HepG2 (cell line): ENCODE results near the gene SRCAP. TPM values are rescaled to one million over a fixed set of nuclear protein-coding genes. Genes with fewer than 3 reads are reported as not detected.

ENCODE experiments used
- FOXO4 ChIP-seq: sonication (generic); formaldehyde crosslinking; conservative IDR thresholded peaks from 2 replicates; pipeline ENCODE4 v1.8.1; 2023; ENCODE audit warnings: missing genetic modification reagents
- GFI1 ChIP-seq: sonication (generic); formaldehyde crosslinking; IDR thresholded peaks from 2 replicates; pipeline ENCODE4 v1.5.0; 2020; ENCODE audit warnings: missing genetic modification reagents, mild to moderate bottlenecking, borderline replicate concordance
- HCFC1 ChIP-seq: fragments of 150-350 bp; IDR thresholded peaks from 2 replicates; pipeline ENCODE4 v1.6.1; 2014; ENCODE audit warnings: low read depth, low read length
- HMGXB4 ChIP-seq, 2 experiments: sonication (generic) in 1 of 2; formaldehyde crosslinking in 1 of 2; IDR thresholded peaks; 2 replicates each; pipeline versions ENCODE4 v1.4.0 to v1.6.1; 2018 to 2020; ENCODE audit warnings: missing genetic modification reagents in 2 of 2, borderline replicate concordance in 1 of 2, low read depth in 1 of 2, mild to moderate bottlenecking in 1 of 2, missing biosample characterization in 1 of 2
- MLLT10 ChIP-seq: sonication (generic); formaldehyde crosslinking; IDR thresholded peaks from 2 replicates; pipeline ENCODE4 v1.4.0; 2020; ENCODE audit warnings: missing genetic modification reagents
- MTA3 ChIP-seq: sonication (generic); formaldehyde crosslinking; IDR thresholded peaks from 2 replicates; pipeline ENCODE4 v1.4.0; 2020; ENCODE audit warnings: missing genetic modification reagents
- MZF1 ChIP-seq: sonication (generic); formaldehyde crosslinking; IDR thresholded peaks from 2 replicates; pipeline ENCODE4 v1.8.1; 2023; ENCODE audit warnings: mild to moderate bottlenecking, missing genetic modification reagents, borderline replicate concordance
- NFKB2 ChIP-seq: sonication (generic); formaldehyde crosslinking; IDR thresholded peaks from 2 replicates; pipeline ENCODE4 v1.4.0; 2020; ENCODE audit warnings: missing genetic modification reagents, borderline replicate concordance
- POLR2G ChIP-seq: fragments of 200-400 bp; formaldehyde crosslinking; IDR thresholded peaks from 2 replicates; pipeline ENCODE4 v1.6.1; 2018; ENCODE audit warnings: mild to moderate bottlenecking, low read depth, low read length, moderate library complexity
- TBL1XR1 ChIP-seq: fragments of 150-350 bp; IDR thresholded peaks from 2 replicates; pipeline ENCODE4 v1.6.1; 2014; ENCODE audit warnings: borderline replicate concordance, low read length; ENCODE audit not compliant: partially characterized antibody
- TGIF2 ChIP-seq: IDR thresholded peaks from 2 replicates; pipeline ENCODE4 v1.6.1; 2016; ENCODE audit warnings: control low read depth, missing compliant biosample characterization
- ZBTB14 ChIP-seq: sonication (generic); formaldehyde crosslinking; IDR thresholded peaks from 2 replicates; pipeline ENCODE4 v1.4.0; 2020; ENCODE audit warnings: missing genetic modification reagents
- ZNF337 ChIP-seq: sonication (generic); formaldehyde crosslinking; IDR thresholded peaks from 2 replicates; pipeline ENCODE4 v1.5.1; 2020; ENCODE audit warnings: missing genetic modification reagents, low read depth, mild to moderate bottlenecking, borderline replicate concordance
- ZNF639 ChIP-seq: conservative IDR thresholded peaks from 2 replicates; pipeline ENCODE4 v1.6.1; 2018; ENCODE audit warnings: missing genetic modification reagents
- ZNF761 ChIP-seq: sonication (generic); formaldehyde crosslinking; conservative IDR thresholded peaks from 2 replicates; pipeline ENCODE4 v1.4.0; 2020; ENCODE audit warnings: mild to moderate bottlenecking, missing genetic modification reagents
- ZNF776 ChIP-seq: sonication (generic); formaldehyde crosslinking; IDR thresholded peaks from 2 replicates; pipeline ENCODE4 v1.4.0; 2020; ENCODE audit warnings: mild to moderate bottlenecking, missing genetic modification reagents
- polyA plus RNA-seq, 8 experiments: library from polyadenylated mRNA; depleted of rRNA in 3 of 8; stranded (reverse) in 7 of 8; unstranded in 1 of 8; fragments of >200 nt; fragmentation: Illumina TruSeq in 4 of 8; extraction: Trizol in 4 of 8; gene quantifications; 2 replicates each; pipeline versions ENCODE4 v1.2.1 to v1.2.3, GENCODE V29; 2011 to 2016; ENCODE audit warnings: low read depth in 4 of 8, missing spikeins in 1 of 8, mixed read lengths in 1 of 8; ENCODE audit not compliant: insufficient read depth in 1 of 8
- total RNA-seq, 5 experiments: library from RNA; depleted of rRNA; stranded (reverse); fragments of >200 nt; fragmentation: Illumina TruSeq; extraction: Trizol; gene quantifications; 2 replicates each; pipeline ENCODE4 v1.2.3, GENCODE V29; 2016; ENCODE audit warnings: low read depth in 1 of 5
- TF ChIP-seq, protein P1 (sequence below): sonication (generic); formaldehyde crosslinking; IDR thresholded peaks from 2 replicates; pipeline ENCODE4 v1.4.0; 2020; ENCODE audit warnings: missing genetic modification reagents
- TF ChIP-seq, protein P2 (sequence below): sonication (generic); formaldehyde crosslinking; IDR thresholded peaks from 2 replicates; pipeline ENCODE4 v1.4.0; 2020; ENCODE audit warnings: missing genetic modification reagents

Gene SRCAP
- total and polyA plus RNA-seq, 2 of the 13 experiments (the other 11 are each of a cell fraction or from before 2014, with no cell fraction given): 4.9 to 9.0 TPM

GRCh38 chr16:30657866-30658730 is 40.9 kb upstream of the SRCAP start, which contains the start of gene FBRS (continued):
- TF ChIP-seq FOXO4 (CRISPR knock-in tag): no peak
- TF ChIP-seq ZNF639 (CRISPR knock-in tag): peak; percentile 78
- TF ChIP-seq GFI1 (CRISPR knock-in tag): no peak
- peak; percentile 80 for TF ChIP-seq ZBTB14 (CRISPR knock-in tag)
- TF ChIP-seq HCFC1: peak; percentile 42
- no peak; the same call in none of the 2 replicates for TF ChIP-seq TGIF2 (CRISPR knock-in tag)
- TF ChIP-seq, protein P1, sequence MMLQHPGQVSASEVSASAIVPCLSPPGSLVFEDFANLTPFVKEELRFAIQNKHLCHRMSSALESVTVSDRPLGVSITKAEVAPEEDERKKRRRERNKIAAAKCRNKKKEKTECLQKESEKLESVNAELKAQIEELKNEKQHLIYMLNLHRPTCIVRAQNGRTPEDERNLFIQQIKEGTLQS (CRISPR knock-in tag): peak; percentile 83
- TF ChIP-seq, protein P2, sequence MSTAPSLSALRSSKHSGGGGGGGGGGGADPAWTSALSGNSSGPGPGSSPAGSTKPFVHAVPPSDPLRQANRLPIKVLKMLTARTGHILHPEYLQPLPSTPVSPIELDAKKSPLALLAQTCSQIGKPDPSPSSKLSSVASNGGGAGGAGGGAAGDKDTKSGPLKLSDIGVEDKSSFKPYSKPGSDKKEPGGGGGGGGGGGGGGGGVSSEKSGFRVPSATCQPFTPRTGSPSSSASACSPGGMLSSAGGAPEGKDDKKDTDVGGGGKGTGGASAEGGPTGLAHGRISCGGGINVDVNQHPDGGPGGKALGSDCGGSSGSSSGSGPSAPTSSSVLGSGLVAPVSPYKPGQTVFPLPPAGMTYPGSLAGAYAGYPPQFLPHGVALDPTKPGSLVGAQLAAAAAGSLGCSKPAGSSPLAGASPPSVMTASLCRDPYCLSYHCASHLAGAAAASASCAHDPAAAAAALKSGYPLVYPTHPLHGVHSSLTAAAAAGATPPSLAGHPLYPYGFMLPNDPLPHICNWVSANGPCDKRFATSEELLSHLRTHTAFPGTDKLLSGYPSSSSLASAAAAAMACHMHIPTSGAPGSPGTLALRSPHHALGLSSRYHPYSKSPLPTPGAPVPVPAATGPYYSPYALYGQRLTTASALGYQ (CRISPR knock-in tag): no peak
- TF ChIP-seq ZNF337: no peak
- TF ChIP-seq ZNF761 (CRISPR knock-in tag): peak; percentile 81
- TF ChIP-seq MZF1: no peak
- peak; percentile 62 for TF ChIP-seq TBL1XR1
- TF ChIP-seq MTA3 (CRISPR knock-in tag): no peak
- peak; percentile 60 for TF ChIP-seq ZNF776 (CRISPR knock-in tag)
- peak; percentile 50; the same call in 1 of the 2 replicates for TF ChIP-seq NFKB2 (CRISPR knock-in tag)
- TF ChIP-seq HMGXB4 (CRISPR knock-in tag; IDR thresholded peaks at IDR 0.05; ENCODE audit: borderline replicate concordance in 1 of 2, low read depth in 1 of 2): peak; percentile 35 to 83
- no peak for TF ChIP-seq MLLT10 (CRISPR knock-in tag)
- peak; percentile 82; the same call in 1 of the 2 replicates for TF ChIP-seq POLR2G
